Spinal cord (tissue), 10 donors: Measurements from ENCODE around the gene GPR37. TPM values are rescaled to one million over a fixed set of nuclear protein-coding genes. Genes with fewer than 3 reads are reported as not detected.

Source experiments
- DNase-seq, 6 donors: peaks; one replicate each; pipeline versions ENCODE4 v3.0.0 to v3.0.0-alpha.2; 2013 to 2015; ENCODE audit warnings: low spot score in 6 of 6, low read depth in 4 of 6
- H3K27ac ChIP-seq: one replicate; pipeline ENCODE4 v1.5.1; 2013; ENCODE audit warnings: low read depth, low read length, control low read depth
- H3K27me3 ChIP-seq: one replicate; pipeline ENCODE4 v1.6.1; 2013; ENCODE audit warnings: low read length; ENCODE audit not compliant: control insufficient read depth, insufficient read depth
- H3K36me3 ChIP-seq: one replicate; pipeline ENCODE4 v1.6.1; 2013; ENCODE audit warnings: low read length; ENCODE audit not compliant: control insufficient read depth, insufficient read depth
- H3K4me1 ChIP-seq: one replicate; pipeline ENCODE4 v1.6.1; 2013; ENCODE audit warnings: low read length; ENCODE audit not compliant: control insufficient read depth, insufficient read depth
- H3K4me3 ChIP-seq: one replicate; pipeline ENCODE4 v1.5.1; 2013; ENCODE audit warnings: low read depth, low read length, control low read depth
- H3K9me3 ChIP-seq: one replicate; pipeline ENCODE4 v1.6.1; 2013; ENCODE audit warnings: low read length; ENCODE audit not compliant: control insufficient read depth, insufficient read depth
- WGBS: methylation state at CpG from one replicate; pipeline ENCODE4 v1.1.5; 2013; ENCODE audit warnings: missing lambda C conversion rate; ENCODE audit not compliant: insufficient coverage; 5-methylcytosine and 5-hydroxymethylcytosine counted together
- polyA plus RNA-seq, 2 donors: library from polyadenylated mRNA; unstranded; fragments of 120-200 nt; gene quantifications; one replicate each; pipeline ENCODE4 v1.2.1, GENCODE V29; 2013; ENCODE audit not compliant: insufficient read length in 2 of 2
- total RNA-seq, 2 donors: library from RNA; depleted of rRNA in 1 of 2; stranded (reverse); fragments of 120-200 nt in 1 of 2; fragments of >200 nt in 1 of 2; gene quantifications; one replicate each; pipeline versions ENCODE4 v1.2.3 to v1.2.4, GENCODE V29; 2013 to 2014
- donor health status: healthy.

GPR37 gene
- total and polyA plus RNA-seq, 4 donors = 14.1 to 38.8 (median 22.8) TPM

GRCh38 chr7:124773339-124773738 lies 7.7 kb upstream of the GPR37 start:
- H3K4me3 ChIP-seq = no peak overlapping the region
- H3K36me3 ChIP-seq = no peaks in the 10 kb centered on the region
- H3K9me3 ChIP-seq = no peaks in the 10 kb centered on the region
- H3K27ac ChIP-seq = no peak overlapping the region
- DNase-seq = peak in 1 of 6 donors; percentile 23
- H3K27me3 ChIP-seq = no peaks in the 10 kb centered on the region
- WGBS = 38% methylated on average over 1 of the region's 3 CpGs
- H3K4me1 ChIP-seq = no peaks in the 10 kb centered on the region

- no peak overlapping the region for H3K27ac ChIP-seq
- no peak for DNase-seq
- H3K9me3 ChIP-seq = no peaks in the 10 kb centered on the region
- H3K36me3 ChIP-seq = no peaks in the 10 kb centered on the region
- peaks cover 14% of the 10 kb centered on the region for H3K4me1 ChIP-seq
- WGBS = no CpG with 5 or more reads among the region's 1 CpG
- peaks cover 18% of the 10 kb centered on the region for H3K27me3 ChIP-seq
- no peak overlapping the region for H3K4me3 ChIP-seq
Observed at GRCh38 chr7:124769136-124769535, 3.5 kb upstream of the GPR37 start.

GRCh38 chr7:124768525-124768924 lies 2.9 kb upstream of the GPR37 start:
- H3K27me3 ChIP-seq = peaks cover 23% of the 10 kb centered on the region
- H3K9me3 ChIP-seq = no peaks in the 10 kb centered on the region
- no peak overlapping the region for H3K27ac ChIP-seq
- H3K4me1 ChIP-seq = peaks cover 18% of the 10 kb centered on the region
- H3K4me3 ChIP-seq = no peak overlapping the region
- no peak for DNase-seq
- H3K36me3 ChIP-seq = no peaks in the 10 kb centered on the region
- no CpG with 5 or more reads among the region's 1 CpG for WGBS

GRCh38 chr7:124764847-124765400 lies 668 bp downstream of the GPR37 start:
- WGBS = 2% methylated on average over 18 of the region's 26 CpGs
- Histone ChIP-seq H3K4me3 (peak overlapping the region; percentile 64), H3K36me3 (no peaks in the 10 kb centered on the region), H3K4me1 (peaks cover 18% of the 10 kb centered on the region), H3K27ac (no peak overlapping the region), H3K9me3 (peaks cover 2% of the 10 kb centered on the region), H3K27me3 (peaks cover 27% of the 10 kb centered on the region)
- DNase-seq = peak in 2 of 6 donors; percentile 32 to 38

GRCh38 chr7:124764051-124764846 lies 1.3 kb downstream of the GPR37 start:
- H3K4me3 ChIP-seq = peak overlapping the region; percentile 64
- 6% methylated on average over 48 of the region's 48 CpGs for WGBS
- peak in 1 of 6 donors; percentile 29 for DNase-seq
- H3K27me3 ChIP-seq = peaks cover 27% of the 10 kb centered on the region
- H3K9me3 ChIP-seq = peaks cover 2% of the 10 kb centered on the region
- H3K4me1 ChIP-seq = peaks cover 18% of the 10 kb centered on the region
- no peak overlapping the region for H3K27ac ChIP-seq
- no peaks in the 10 kb centered on the region for H3K36me3 ChIP-seq

- Histone ChIP-seq H3K4me3 (peak overlapping the region; percentile 64), H3K27ac (no peak overlapping the region)
- DNase-seq = peak in 4 of 6 donors; percentile 57 to 83 (median 68)
Observed at GRCh38 chr7:124762611-124763143, 2.9 kb downstream of the GPR37 start.

GRCh38 chr7:124761164-124761715 lies 4.4 kb downstream of the GPR37 start:
- Histone ChIP-seq H3K4me3 (no peak overlapping the region), H3K4me1 (peaks cover 18% of the 10 kb centered on the region), H3K36me3 (no peaks in the 10 kb centered on the region), H3K27me3 (peaks cover 25% of the 10 kb centered on the region), H3K27ac (no peak overlapping the region), H3K9me3 (peaks cover 2% of the 10 kb centered on the region)
- WGBS = 71% methylated on average over 1 of the region's 2 CpGs
- no peak for DNase-seq

More at GRCh38 chr7:124762611-124763143, 2.9 kb downstream of the GPR37 start:
- H3K9me3 ChIP-seq = peaks cover 2% of the 10 kb centered on the region
- H3K4me1 ChIP-seq = peaks cover 18% of the 10 kb centered on the region
- 11% methylated on average over 4 of the region's 4 CpGs for WGBS
- H3K27me3 ChIP-seq = peaks cover 27% of the 10 kb centered on the region
- no peaks in the 10 kb centered on the region for H3K36me3 ChIP-seq

GRCh38 chr7:124758327-124758726 lies 7.3 kb downstream of the GPR37 start:
- Histone ChIP-seq H3K36me3 (no peaks in the 10 kb centered on the region), H3K9me3 (peaks cover 2% of the 10 kb centered on the region), H3K4me1 (no peaks in the 10 kb centered on the region), H3K27me3 (peaks cover 6% of the 10 kb centered on the region), H3K27ac (no peak overlapping the region), H3K4me3 (no peak overlapping the region)
- no CpG with 5 or more reads among the region's 2 CpGs for WGBS
- DNase-seq = no peak

GRCh38 chr7:124754576-124755268 lies 10.9 kb downstream of the GPR37 start:
- no peaks in the 10 kb centered on the region for H3K9me3 ChIP-seq
- no CpG with 5 or more reads among the region's 1 CpG for WGBS
- DNase-seq = no peak
- H3K36me3 ChIP-seq = no peaks in the 10 kb centered on the region
- H3K4me1 ChIP-seq = no peaks in the 10 kb centered on the region
- H3K4me3 ChIP-seq = no peak overlapping the region
- peak overlapping the region; percentile 27 for H3K27ac ChIP-seq
- H3K27me3 ChIP-seq = peaks cover 2% of the 10 kb centered on the region
